HG02943 (cell line): ENCODE results near the gene JCAD.
"Not testable (repeated sequence)": the region's sequence is repeated elsewhere in the genome, so short reads cannot be mapped to it uniquely, and the experiment has no call there.

Source experiments
- ATAC-seq: cut with Tn5 transposase; IDR thresholded peaks from one replicate; pipeline ENCODE4 v1.9.1; 2021; ENCODE audit warnings: mild to moderate bottlenecking, low read depth, moderate library complexity; ENCODE audit not compliant: unreplicated experiment

JCAD gene

GRCh38 chr10:29998142-29998808 lies 61.1 kb downstream of the JCAD start:
- ATAC-seq: peak; percentile 63

DNA sequence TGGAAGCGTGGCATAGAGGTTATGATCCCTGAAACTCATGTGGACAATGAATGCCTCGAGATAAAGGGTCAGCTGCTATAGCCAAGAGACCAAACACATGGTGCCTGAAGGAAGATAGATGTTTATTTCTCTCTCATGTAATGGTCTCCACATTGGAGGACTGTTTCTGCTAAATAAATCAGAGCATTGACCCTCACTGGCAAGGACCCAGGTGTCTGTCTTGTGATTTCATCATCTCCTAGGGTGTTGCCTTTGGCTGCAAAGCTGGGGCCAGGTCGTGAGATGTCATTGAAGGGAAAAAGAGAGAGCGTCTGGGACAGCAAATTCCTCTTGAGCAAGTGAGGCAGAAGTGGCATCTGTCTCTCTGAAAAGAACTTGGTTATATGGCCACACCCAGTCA lies 64.6 kb downstream of the JCAD start:
- ATAC-seq: no peak

DNA sequence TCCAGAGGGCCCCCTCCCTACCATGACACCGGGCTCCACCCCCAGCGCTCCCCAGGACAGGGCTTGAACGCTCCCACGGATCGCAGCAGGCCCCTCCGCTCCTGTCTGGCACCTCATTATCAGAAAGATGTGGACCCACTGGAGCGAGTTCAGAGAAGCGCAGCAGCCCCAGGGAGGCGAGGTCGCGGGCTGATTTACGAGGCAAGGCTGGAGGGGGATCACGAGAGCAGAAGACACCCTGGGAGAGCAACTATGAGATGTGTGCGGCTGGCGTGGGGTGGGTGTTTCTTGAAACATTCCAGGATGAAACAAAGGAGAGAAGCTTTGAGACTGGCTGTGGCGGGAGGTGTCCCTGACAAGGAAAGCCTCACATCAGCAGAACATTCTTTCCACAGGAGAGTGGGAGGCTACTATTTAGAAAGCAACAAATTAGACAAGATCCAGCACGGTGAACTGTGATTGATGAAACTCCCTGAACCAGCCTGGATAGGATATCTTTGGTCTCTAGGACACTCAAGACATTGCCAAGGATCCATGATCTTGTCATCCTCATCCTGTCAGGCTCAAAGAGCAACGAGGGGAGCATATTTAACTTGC lies 66.0 kb downstream of the JCAD start:
- ATAC-seq: no peak

- ATAC-seq: no peak
Measured at GRCh38 chr10:29992914-29993313, 66.5 kb downstream of the JCAD start.

GRCh38 chr10:29991382-29991781 lies 68.0 kb downstream of the JCAD start:
- ATAC-seq: no peak

GRCh38 chr10:29987471-29987870 lies 71.9 kb downstream of the JCAD start:
- no peak for ATAC-seq

- no peak for ATAC-seq
Measured at GRCh38 chr10:29982997-29983648, 76.3 kb downstream of the JCAD start.

DNA sequence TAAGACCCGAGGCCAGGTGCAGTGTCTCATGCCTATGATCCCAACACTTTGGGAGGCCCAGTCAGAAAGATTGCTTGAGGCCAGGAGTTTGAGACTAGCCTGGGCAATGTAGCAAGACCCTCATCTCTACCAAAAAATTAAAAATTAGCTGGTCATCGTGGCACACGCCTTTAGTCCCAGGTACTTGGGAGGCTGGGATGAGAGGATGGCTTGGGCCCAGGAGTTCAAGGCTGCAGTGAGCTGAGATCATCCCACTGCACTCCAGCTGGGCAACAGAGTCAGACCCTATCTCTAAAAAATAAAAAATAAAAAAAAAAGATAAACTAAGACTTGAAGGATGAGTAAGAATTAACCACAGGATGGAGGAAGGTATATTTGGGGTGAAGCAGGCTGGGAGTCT lies 77.9 kb downstream of the JCAD start:
- no peak for ATAC-seq

GRCh38 chr10:29980084-29980483 lies 79.3 kb downstream of the JCAD start:
- ATAC-seq: no peak

GRCh38 chr10:29979421-29979779 lies 80.0 kb downstream of the JCAD start:
- ATAC-seq: not testable (repeated sequence)

DNA sequence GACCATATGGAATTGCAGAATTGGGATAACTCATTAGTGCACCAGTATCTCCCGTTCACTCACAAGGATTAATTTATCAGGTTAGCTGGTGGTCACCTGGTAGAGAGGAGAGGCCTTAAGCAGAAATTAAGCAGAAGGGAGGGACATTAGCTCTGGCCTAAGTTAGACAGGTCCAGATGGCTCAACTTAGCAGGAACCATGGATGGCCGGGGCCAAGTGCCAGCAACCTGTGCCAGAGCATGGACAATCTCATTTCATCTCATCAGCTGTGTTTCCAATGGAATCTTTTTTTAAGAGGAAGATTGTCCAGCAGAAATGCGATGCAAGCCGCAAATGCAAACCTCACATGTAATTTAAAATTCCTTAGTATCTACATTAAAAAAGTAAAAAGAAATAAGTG lies 82.2 kb downstream of the JCAD start:
- no peak for ATAC-seq

GRCh38 chr10:29976134-29976533 lies 83.3 kb downstream of the JCAD start:
- ATAC-seq: no peak

GRCh38 chr10:29974773-29975172 lies 84.6 kb downstream of the JCAD start:
- ATAC-seq: no peak

DNA sequence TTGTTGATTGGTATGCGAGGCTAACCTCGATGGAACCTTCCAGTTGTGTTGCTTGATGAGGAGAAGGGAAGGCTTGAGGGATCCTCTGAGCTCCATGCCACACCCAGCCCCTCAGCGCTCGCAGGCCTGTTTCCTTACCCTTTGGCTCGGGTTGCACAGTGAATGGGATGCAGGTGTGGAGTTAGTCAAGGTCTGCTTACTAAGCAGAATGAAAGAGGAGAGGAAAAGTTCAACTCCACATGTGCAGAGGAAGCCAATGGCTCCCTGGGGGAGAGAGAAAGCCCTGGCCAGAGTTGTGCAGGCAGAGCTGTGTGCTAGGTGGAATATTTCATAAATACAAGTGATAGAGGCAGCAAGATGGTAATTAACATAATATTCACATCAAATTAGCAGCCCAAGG lies 85.5 kb downstream of the JCAD start:
- no peak for ATAC-seq

- no peak for ATAC-seq
Measured at GRCh38 chr10:29970576-29970975, 88.8 kb downstream of the JCAD start.

DNA sequence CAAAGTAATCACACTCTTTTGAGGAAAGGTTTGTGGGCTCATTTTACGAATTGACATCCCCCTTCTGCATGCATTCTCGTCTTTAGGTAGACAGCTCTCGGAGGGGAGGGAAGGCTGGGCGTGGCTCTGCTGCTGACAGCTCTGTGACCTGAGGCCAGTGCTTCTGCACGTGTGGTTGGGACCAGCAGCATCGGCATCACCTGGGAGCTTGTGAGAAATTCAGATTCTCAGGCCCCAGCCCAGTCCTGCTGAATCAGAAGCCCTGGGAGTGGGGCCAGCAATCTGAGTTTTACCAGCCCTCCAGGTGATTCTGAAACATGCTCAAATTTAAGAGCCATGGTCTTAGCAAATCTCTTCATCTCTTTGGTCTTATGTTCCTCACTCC lies 89.4 kb downstream of the JCAD start:
- ATAC-seq: no peak

- ATAC-seq: no peak
Measured at GRCh38 chr10:29969255-29970011, 90.0 kb downstream of the JCAD start.

- no peak for ATAC-seq
Measured at GRCh38 chr10:29968585-29968984, 90.8 kb downstream of the JCAD start.

DNA sequence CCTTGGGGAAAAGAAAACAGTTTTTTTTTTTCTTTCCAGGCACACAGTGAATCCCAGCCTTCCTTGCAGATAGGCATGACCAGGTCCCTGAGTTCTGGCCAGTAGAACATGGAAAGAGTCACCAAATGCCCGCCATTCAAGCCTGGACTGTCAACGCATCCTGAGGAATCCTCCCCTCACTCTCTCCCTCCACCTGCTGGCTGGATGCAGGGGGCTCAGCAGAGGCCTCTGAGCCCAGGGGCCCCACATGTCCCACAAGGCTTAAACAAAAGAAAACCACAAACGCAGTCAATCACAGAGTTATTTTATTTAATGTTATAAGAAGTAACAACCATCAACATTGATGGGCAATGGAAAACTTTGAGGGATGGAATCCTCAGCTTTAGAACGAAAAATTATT lies 93.1 kb downstream of the JCAD start:
- no peak for ATAC-seq
